Esophagus muscularis mucosa (tissue), 4 donors: ENCODE measurements around the gene TCF7L2. TPM values are rescaled to one million over a fixed set of nuclear protein-coding genes. Genes with fewer than 3 reads are reported as not detected.
A peak's percentile ranks its signal among the peaks of the same experiment; 100 is the strongest.
"Not testable (repeated sequence)": the region's sequence is repeated elsewhere in the genome, so short reads cannot be mapped to it uniquely, and the experiment has no call there.

Source experiments
- DNase-seq: peaks from one replicate; pipeline ENCODE4 v3.0.0-alpha.2; 2017; ENCODE audit errors: extremely low spot score
- H3K27ac ChIP-seq, 4 donors: fragments of 200-600 bp; sonication (generic); replicated peaks in 1 of 4; 1 replicate in 3 of 4; 2 replicates in 1 of 4; pipeline ENCODE4 v1.5.1; 2016 to 2019; ENCODE audit warnings: mild to moderate bottlenecking in 1 of 4
- H3K27me3 ChIP-seq, 4 donors: fragments of 200-600 bp; sonication (generic); one replicate each; pipeline versions ENCODE4 v1.5.1 to v1.6.0; 2016 to 2019
- H3K36me3 ChIP-seq, 4 donors: fragments of 200-600 bp; sonication (generic); one replicate each; pipeline ENCODE4 v1.5.1; 2016 to 2019
- H3K4me1 ChIP-seq, 4 donors: fragments of 200-600 bp; sonication (generic); one replicate each; pipeline ENCODE4 v1.5.1; 2016 to 2019
- H3K4me3 ChIP-seq, 4 donors: fragments of 200-600 bp; sonication (generic); 1 replicate in 2 of 4; 2 replicates in 2 of 4; pipeline ENCODE4 v1.5.1; 2016 to 2019; ENCODE audit warnings: mild to moderate bottlenecking in 4 of 4, moderate library complexity in 1 of 4
- H3K9me3 ChIP-seq, 4 donors: fragments of 200-600 bp; sonication (generic); 1 replicate in 3 of 4; 2 replicates in 1 of 4; pipeline ENCODE4 v1.5.1; 2016 to 2019
- CTCF ChIP-seq, 3 experiments: fragments of 200-600 bp in 2 of 3; fragments of 450-650 bp in 1 of 3; sonication (generic) in 2 of 3; IDR thresholded peaks; one replicate each; pipeline ENCODE4 v1.5.1; 2017 to 2019; ENCODE audit warnings: antibody characterized with exemption in 3 of 3, mild to moderate bottlenecking in 2 of 3, moderate library complexity in 1 of 3
- EP300 ChIP-seq: sonication (generic); formaldehyde crosslinking; IDR thresholded peaks from one replicate; pipeline ENCODE4 v1.6.1; 2017; ENCODE audit warnings: antibody characterized with exemption
- POLR2A ChIP-seq: fragments of 450-650 bp; IDR thresholded peaks from one replicate; pipeline ENCODE4 v1.6.1; 2017; ENCODE audit warnings: antibody characterized with exemption, moderate library complexity, mild to moderate bottlenecking, low read depth
- POLR2AphosphoS5 ChIP-seq, 2 donors: sonication (generic); formaldehyde crosslinking; IDR thresholded peaks; one replicate each; pipeline ENCODE4 v1.6.1; 2017; ENCODE audit warnings: antibody characterized with exemption in 2 of 2
- WGBS: methylation state at CpG from one replicate; pipeline ENCODE4 v1.1.5; 2018; 5-methylcytosine and 5-hydroxymethylcytosine counted together
- intact Hi-C: fragments of 100-400 bp; cut with DNase I; formaldehyde crosslinking; loops from one replicate; pipeline ENCODE4 v1.15.1; 2023
- total RNA-seq, 4 donors: library from RNA; depleted of rRNA; stranded (reverse); fragments of >200 nt; gene quantifications; one replicate each; pipeline versions ENCODE4 v1.1.0 to v1.2.1, GENCODE V29; 2016

TCF7L2 gene
- total RNA-seq, 4 donors from 2014 or later, result 7.8 to 24.1 (median 19.2) TPM

- Histone ChIP-seq H3K36me3 (peaks cover 0 to 5% (median 0%) of the 10 kb centered on the region in 4 donors), H3K9me3 (no peaks in the 10 kb centered on the region), H3K27ac (no peak overlapping the region), H3K4me1 (peaks cover 14 to 63% (median 58%) of the 10 kb centered on the region in 4 donors), H3K4me3 (no peak overlapping the region), H3K27me3 (no peaks in the 10 kb centered on the region)
- intact Hi-C loops, result no loop called here
- WGBS, result 38% methylated on average over 3 of the region's 3 CpGs
- no peak for TF ChIP-seq POLR2A
- no peak for TF ChIP-seq EP300
- DNase-seq, result no peak
These were observed 154.0 kb downstream of the TCF7L2 start for GRCh38 chr10:113104047-113104446.

DNA sequence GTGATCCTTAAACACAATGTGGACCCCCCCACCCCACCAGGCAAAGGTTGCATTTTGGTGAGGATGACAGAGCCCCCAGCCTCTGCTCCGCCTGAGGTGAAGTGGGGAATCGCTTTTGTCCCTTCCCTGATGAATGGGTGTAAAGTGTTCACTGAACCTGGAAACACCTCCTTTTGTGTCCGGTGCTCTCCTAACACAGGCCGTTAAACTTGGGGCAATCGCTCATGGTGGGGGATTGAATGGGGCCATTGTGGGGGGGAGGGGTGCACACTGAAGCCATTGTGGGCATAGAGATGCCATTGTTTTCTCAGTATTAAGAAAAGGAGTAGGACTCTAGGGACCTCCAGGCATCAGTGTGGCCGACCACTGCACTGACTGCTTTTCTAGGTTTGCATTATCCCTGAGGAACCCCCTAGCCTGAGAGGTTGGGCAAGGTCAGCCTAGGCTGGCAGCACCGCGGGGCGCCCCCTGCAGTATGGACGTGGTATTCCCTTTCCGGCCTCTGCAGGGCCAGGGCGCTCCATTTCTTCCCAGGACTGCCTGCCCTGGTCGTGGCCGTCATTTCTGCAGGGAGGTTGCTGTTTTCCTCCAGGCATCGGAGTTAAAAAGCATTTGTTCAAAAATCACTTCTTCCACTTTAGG, 158.3 kb downstream of the TCF7L2 start:
- Histone ChIP-seq H3K36me3 (no peaks in the 10 kb centered on the region), H3K27me3 (no peaks in the 10 kb centered on the region), H3K4me3 (no peak overlapping the region), H3K27ac (no peak overlapping the region), H3K9me3 (no peaks in the 10 kb centered on the region), H3K4me1 (peaks cover 16 to 54% (median 49%) of the 10 kb centered on the region in 4 donors)
- WGBS, result 72% methylated on average over 15 of the region's 15 CpGs
- no peak for TF ChIP-seq POLR2AphosphoS5 (IDR thresholded peaks at IDR 0.05)
- TF ChIP-seq CTCF (IDR thresholded peaks at IDR 0.05), result peak in 2 of 3 experiments; percentile 28 to 55
- intact Hi-C loops, result no loop called here
- no peak for DNase-seq

- Histone ChIP-seq H3K27me3 (no peaks in the 10 kb centered on the region), H3K36me3 (no peaks in the 10 kb centered on the region), H3K9me3 (no peaks in the 10 kb centered on the region), H3K4me1 (peaks cover 10 to 48% (median 43%) of the 10 kb centered on the region in 4 donors), H3K4me3 (no peak overlapping the region), H3K27ac (no peak overlapping the region)
- 95% methylated on average over 8 of the region's 8 CpGs for WGBS
- DNase-seq, result no peak
- intact Hi-C loops, result no loop called here
- no peak for TF ChIP-seq EP300
- no peak for TF ChIP-seq CTCF (IDR thresholded peaks at IDR 0.05)
- TF ChIP-seq POLR2AphosphoS5 (IDR thresholded peaks at IDR 0.05), result no peak
- no peak for TF ChIP-seq POLR2A
These were observed 158.9 kb downstream of the TCF7L2 start for GRCh38 chr10:113108948-113109347.

GRCh38 chr10:113109482-113109881, 159.4 kb downstream of the TCF7L2 start:
- H3K4me1 ChIP-seq, result peaks cover 7 to 42% (median 38%) of the 10 kb centered on the region in 4 donors
- intact Hi-C loops, H3K36me3 ChIP-seq, H3K4me3 ChIP-seq, H3K27me3 ChIP-seq, H3K27ac ChIP-seq, DNase-seq, H3K9me3 ChIP-seq: not testable (repeated sequence)
- 93% methylated on average over 4 of the region's 4 CpGs for WGBS

DNA sequence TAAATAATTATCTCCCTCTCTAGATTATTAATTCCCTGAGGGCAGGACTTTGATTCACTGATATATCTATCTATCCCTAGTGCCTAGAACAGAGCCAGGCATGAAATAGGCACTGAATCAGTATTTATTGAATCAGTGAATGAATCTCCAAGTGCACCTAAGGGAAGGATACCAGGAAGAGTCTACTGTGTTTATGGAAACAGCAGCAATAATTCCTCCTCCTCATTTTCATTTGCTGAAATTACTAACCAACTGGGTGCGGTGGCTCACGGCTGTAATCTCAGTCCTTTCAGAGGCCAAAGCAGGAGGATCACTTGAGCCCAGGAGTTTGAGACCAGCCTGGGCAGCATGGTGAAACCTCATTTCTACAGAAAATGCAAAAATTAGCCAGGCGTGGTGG, 161.2 kb downstream of the TCF7L2 start:
- 97% methylated on average over 3 of the region's 3 CpGs for WGBS
- Histone ChIP-seq H3K36me3 (no peaks in the 10 kb centered on the region), H3K4me1 (peaks cover 4 to 25% (median 20%) of the 10 kb centered on the region in 4 donors), H3K9me3 (no peaks in the 10 kb centered on the region), H3K4me3 (no peak overlapping the region), H3K27me3 (no peaks in the 10 kb centered on the region), H3K27ac (no peak overlapping the region)
- intact Hi-C loops, result no loop called here
- TF ChIP-seq POLR2A (no peak), POLR2AphosphoS5 (IDR thresholded peaks at IDR 0.05) (no peak), EP300 (no peak), CTCF (IDR thresholded peaks at IDR 0.05) (no peak)
- DNase-seq, result no peak
